ENCODE results near the gene MS4A15. TPM values are rescaled to one million over a fixed set of nuclear protein-coding genes. Genes with fewer than 3 reads are reported as not detected.

MS4A15 gene
- total RNA-seq, 1 donor from 2014 or later: not detected

DNA sequence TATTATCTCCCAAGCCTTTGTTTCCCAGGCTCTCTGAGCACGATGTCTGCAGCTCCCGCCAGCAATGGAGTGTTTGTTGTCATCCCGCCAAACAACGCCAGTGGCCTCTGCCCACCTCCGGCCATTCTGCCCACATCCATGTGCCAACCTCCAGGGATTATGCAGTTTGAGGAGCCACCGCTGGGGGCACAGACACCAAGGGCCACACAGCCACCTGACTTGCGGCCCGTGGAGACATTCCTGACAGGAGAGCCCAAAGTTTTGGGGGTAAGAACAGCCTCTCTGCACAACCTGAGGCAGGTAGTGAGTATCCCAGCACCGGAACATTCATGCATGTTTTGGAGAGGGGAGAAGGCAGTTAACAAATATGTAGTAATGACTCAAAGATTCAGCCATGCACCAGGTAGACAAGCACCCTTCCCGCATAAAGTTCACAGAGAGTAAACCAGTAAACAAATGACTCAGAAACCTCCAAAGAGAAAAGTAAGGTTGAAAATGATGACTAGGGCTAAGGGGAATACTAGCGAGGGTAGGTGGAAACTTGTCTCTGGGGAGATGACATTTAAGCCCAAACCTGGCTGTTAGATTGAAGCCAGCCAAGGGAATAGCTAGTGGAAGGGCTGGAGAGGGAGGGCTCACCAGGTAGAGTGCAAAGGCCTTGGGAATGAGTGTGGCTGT lies 7.2 kb downstream of the MS4A15 start:
- Mint-ChIP-seq H3K36me3 (ENCODE audit: low read depth, unreplicated experiment) (no peaks in the 10 kb centered on the region), H3K27me3 (ENCODE audit: unreplicated experiment) (peaks cover 5% of the 10 kb centered on the region), H3K4me1 (ENCODE audit: unreplicated experiment) (peaks cover 12% of the 10 kb centered on the region), H3K27ac (ENCODE audit: unreplicated experiment) (no peak overlapping the region), H3K4me3 (ENCODE audit: unreplicated experiment) (no peak overlapping the region), H3K9me3 (ENCODE audit: unreplicated experiment) (no peaks in the 10 kb centered on the region)
- no peak for DNase-seq (ENCODE audit: low spot score)
- TF ChIP-seq, protein P1, sequence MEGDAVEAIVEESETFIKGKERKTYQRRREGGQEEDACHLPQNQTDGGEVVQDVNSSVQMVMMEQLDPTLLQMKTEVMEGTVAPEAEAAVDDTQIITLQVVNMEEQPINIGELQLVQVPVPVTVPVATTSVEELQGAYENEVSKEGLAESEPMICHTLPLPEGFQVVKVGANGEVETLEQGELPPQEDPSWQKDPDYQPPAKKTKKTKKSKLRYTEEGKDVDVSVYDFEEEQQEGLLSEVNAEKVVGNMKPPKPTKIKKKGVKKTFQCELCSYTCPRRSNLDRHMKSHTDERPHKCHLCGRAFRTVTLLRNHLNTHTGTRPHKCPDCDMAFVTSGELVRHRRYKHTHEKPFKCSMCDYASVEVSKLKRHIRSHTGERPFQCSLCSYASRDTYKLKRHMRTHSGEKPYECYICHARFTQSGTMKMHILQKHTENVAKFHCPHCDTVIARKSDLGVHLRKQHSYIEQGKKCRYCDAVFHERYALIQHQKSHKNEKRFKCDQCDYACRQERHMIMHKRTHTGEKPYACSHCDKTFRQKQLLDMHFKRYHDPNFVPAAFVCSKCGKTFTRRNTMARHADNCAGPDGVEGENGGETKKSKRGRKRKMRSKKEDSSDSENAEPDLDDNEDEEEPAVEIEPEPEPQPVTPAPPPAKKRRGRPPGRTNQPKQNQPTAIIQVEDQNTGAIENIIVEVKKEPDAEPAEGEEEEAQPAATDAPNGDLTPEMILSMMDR (IDR thresholded peaks at IDR 0.05; ENCODE audit: unreplicated experiment): no peak

DNA sequence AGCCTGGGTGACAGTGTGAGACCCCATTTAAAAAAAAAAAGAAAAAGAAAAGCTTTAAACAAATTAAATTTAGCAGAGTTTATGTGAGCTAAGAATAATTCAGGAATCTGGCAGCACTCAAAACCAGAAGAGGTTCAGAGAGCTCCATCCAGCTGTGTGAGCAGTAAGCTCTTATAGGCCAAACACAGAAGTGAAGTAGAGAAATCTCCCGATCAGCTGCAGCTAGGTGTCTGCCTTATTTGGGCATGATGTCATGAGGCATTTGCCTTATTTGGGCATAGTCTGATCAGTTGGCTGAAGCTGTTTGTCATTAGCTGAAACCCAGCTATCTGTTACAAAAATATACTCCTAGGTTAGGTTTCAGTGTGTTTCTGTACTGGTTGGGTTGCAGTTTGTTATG lies 8.2 kb downstream of the MS4A15 start:
- H3K36me3 Mint-ChIP-seq (ENCODE audit: low read depth, unreplicated experiment): no peaks in the 10 kb centered on the region
- H3K4me3 Mint-ChIP-seq (ENCODE audit: unreplicated experiment): no peak overlapping the region
- no peak overlapping the region for H3K27ac Mint-ChIP-seq (ENCODE audit: unreplicated experiment)
- peaks cover 6% of the 10 kb centered on the region for H3K27me3 Mint-ChIP-seq (ENCODE audit: unreplicated experiment)
- TF ChIP-seq, protein P1 (IDR thresholded peaks at IDR 0.05; ENCODE audit: unreplicated experiment): no peak
- H3K4me1 Mint-ChIP-seq (ENCODE audit: unreplicated experiment): peaks cover 4% of the 10 kb centered on the region
- H3K9me3 Mint-ChIP-seq (ENCODE audit: unreplicated experiment): no peaks in the 10 kb centered on the region
- no peak for DNase-seq (ENCODE audit: low spot score)

DNA sequence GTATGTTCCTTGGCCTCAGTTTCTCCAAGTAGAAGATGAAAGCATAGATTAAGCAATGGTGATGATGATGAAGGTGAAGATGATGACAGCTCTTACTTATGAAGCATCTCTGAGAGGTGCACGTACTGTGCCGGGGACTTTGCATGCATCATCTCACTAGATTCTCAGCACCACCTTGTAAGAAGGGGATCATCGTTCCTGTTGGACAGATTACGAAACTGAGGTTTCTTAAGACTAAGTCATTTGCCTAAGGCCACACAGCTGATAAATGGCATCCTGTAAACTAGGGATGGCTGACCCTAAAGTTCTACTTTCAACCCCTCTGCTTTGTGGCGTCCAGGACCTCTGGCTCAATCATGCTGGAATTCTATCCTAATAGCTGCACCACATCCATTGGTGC lies 8.7 kb downstream of the MS4A15 start:
- H3K27ac Mint-ChIP-seq (ENCODE audit: unreplicated experiment): no peak overlapping the region
- DNase-seq (ENCODE audit: low spot score): no peak
- no peaks in the 10 kb centered on the region for H3K36me3 Mint-ChIP-seq (ENCODE audit: low read depth, unreplicated experiment)
- H3K4me3 Mint-ChIP-seq (ENCODE audit: unreplicated experiment): no peak overlapping the region
- H3K9me3 Mint-ChIP-seq (ENCODE audit: unreplicated experiment): no peaks in the 10 kb centered on the region
- TF ChIP-seq, protein P1 (IDR thresholded peaks at IDR 0.05; ENCODE audit: unreplicated experiment): no peak
- H3K27me3 Mint-ChIP-seq (ENCODE audit: unreplicated experiment): peaks cover 6% of the 10 kb centered on the region
- H3K4me1 Mint-ChIP-seq (ENCODE audit: unreplicated experiment): no peaks in the 10 kb centered on the region

DNA sequence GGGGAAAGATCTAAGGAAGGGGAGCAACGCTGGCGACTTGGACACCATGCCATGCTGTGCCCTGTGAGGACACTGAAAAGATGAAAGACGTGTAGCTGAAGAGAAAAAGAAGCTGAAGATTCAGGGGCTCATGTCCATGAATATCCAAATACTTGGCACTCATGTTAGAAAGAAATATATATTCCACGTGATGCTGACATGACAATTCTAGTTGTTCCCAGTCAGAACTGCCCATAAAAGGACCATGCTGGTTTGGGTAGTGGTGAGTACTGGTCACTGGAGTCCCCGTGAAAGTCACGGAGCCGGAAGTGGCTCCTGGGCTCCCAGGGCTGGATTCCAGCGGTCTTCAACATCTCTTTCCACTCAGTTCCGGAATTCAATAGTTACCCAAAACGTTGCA lies 9.9 kb downstream of the MS4A15 start:
- Mint-ChIP-seq H3K27ac (ENCODE audit: unreplicated experiment) (no peak overlapping the region), H3K4me1 (ENCODE audit: unreplicated experiment) (no peaks in the 10 kb centered on the region)

DNA sequence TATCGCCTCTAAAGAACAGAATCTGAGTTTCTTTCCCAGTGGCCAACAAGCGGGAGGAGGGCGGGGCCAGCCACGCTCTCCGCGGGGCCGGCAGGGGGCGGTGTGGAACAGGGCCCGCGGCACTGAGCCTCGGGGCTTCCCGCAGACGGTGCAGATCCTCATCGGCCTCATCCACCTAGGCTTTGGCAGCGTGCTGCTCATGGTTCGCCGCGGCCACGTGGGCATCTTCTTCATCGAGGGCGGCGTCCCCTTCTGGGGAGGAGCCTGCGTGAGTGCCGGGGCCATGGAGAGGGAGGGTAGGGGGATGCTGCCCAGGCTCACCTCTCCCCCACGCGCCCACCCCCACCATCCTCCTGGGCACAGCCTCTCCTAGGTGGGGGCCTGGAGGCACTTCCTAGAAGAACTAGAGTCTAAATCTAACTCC lies 10.7 kb downstream of the MS4A15 start:
- peak; percentile 34 for DNase-seq (ENCODE audit: low spot score)
- no peaks in the 10 kb centered on the region for H3K36me3 Mint-ChIP-seq (ENCODE audit: low read depth, unreplicated experiment)
- H3K4me3 Mint-ChIP-seq (ENCODE audit: unreplicated experiment): no peak overlapping the region
- no peaks in the 10 kb centered on the region for H3K4me1 Mint-ChIP-seq (ENCODE audit: unreplicated experiment)
- TF ChIP-seq, protein P1 (IDR thresholded peaks at IDR 0.05; ENCODE audit: unreplicated experiment): peak; percentile 50
- H3K9me3 Mint-ChIP-seq (ENCODE audit: unreplicated experiment): no peaks in the 10 kb centered on the region
- H3K27me3 Mint-ChIP-seq (ENCODE audit: unreplicated experiment): peaks cover 11% of the 10 kb centered on the region
- no peak overlapping the region for H3K27ac Mint-ChIP-seq (ENCODE audit: unreplicated experiment)

More for the DNA sequence above, 9.9 kb downstream of the MS4A15 start:
- H3K36me3 Mint-ChIP-seq (ENCODE audit: low read depth, unreplicated experiment): no peaks in the 10 kb centered on the region
- no peak for DNase-seq (ENCODE audit: low spot score)
- no peak overlapping the region for H3K4me3 Mint-ChIP-seq (ENCODE audit: unreplicated experiment)
- TF ChIP-seq, protein P1 (IDR thresholded peaks at IDR 0.05; ENCODE audit: unreplicated experiment): no peak
- peaks cover 9% of the 10 kb centered on the region for H3K27me3 Mint-ChIP-seq (ENCODE audit: unreplicated experiment)
- H3K9me3 Mint-ChIP-seq (ENCODE audit: unreplicated experiment): no peaks in the 10 kb centered on the region
